Measurements from ENCODE around the gene JAZF1. TPM values are rescaled to one million over a fixed set of nuclear protein-coding genes. Genes with fewer than 3 reads are reported as not detected.

JAZF1 gene
- polyA plus RNA-seq, 1 donor: 11.4 TPM

GRCh38 chr7:28095231-28095630 is 85.4 kb downstream of the JAZF1 start:
- whole genome bisulfite sequencing (ENCODE audit: insufficient coverage, low lambda C conversion rate): no CpG with 5 or more reads among the region's 4 CpGs
- H3K9me3 ChIP-seq (ENCODE audit: control insufficient read depth, low read depth, low read length): no peaks in the 10 kb centered on the region
- no peak overlapping the region for H3K27ac ChIP-seq (ENCODE audit: low read length)
- no peaks in the 10 kb centered on the region for H3K27me3 ChIP-seq (ENCODE audit: control insufficient read depth, insufficient read depth, low read length)
- no peak overlapping the region for H3K4me3 ChIP-seq (ENCODE audit: low read length)
- no peaks in the 10 kb centered on the region for H3K4me1 ChIP-seq (ENCODE audit: control insufficient read depth, insufficient read depth, low read length)
- no peak for DNase-seq
- no peaks in the 10 kb centered on the region for H3K36me3 ChIP-seq (ENCODE audit: control insufficient read depth, insufficient read depth, low read length)

DNA sequence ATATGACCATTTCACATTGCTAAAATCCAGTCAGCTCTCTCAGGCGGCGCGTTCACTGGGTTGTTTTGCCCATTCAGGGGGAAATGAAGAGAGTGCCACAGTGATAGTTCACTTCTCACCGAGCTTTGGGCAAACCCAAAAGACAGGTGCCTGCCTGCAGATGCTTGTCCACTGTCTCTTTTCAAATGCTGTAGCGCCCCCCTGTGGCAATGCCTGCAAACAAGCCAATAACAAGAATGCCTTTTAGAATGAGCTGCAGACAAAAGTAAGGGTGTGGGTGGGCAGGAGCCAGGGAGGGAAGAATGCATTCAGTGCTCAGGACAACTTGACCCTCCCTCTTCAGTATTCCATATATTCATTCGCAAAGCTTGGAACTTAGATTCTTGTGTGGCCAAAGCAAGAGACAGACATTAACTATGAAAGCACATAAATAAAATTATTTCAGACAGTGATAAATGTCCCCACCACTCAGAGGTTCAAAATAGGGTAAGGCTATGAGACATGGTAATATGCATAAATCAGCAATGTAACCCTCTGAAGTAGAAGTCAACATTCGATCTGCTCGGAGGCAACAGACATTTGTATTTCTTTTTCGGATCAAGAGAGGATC is 86.9 kb downstream of the JAZF1 start:
- H3K27ac ChIP-seq (ENCODE audit: low read length): no peak overlapping the region

DNA sequence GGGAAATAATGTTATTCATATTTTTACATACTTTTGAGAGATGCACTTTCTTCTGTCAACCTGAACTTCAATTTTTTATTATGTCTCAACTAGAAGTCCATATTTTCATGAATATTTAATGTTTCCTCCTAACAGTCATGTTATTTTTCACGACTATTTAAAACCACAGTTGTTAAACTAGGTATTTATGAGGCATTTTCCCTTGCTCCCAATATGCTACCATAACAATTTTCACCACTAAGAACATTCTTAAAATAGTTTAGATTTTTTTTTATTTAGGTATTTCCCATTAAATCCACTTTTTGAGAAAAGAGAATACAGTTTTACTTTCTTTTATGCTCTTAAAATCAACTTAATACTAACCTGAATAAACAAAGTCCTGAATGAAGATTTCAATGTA is 89.4 kb downstream of the JAZF1 start:
- no peak for DNase-seq
- Histone ChIP-seq H3K36me3 (ENCODE audit: control insufficient read depth, insufficient read depth, low read length) (no peaks in the 10 kb centered on the region), H3K9me3 (ENCODE audit: control insufficient read depth, low read depth, low read length) (no peaks in the 10 kb centered on the region), H3K4me3 (ENCODE audit: low read length) (no peak overlapping the region), H3K27ac (ENCODE audit: low read length) (no peak overlapping the region), H3K4me1 (ENCODE audit: control insufficient read depth, insufficient read depth, low read length) (no peaks in the 10 kb centered on the region), H3K27me3 (ENCODE audit: control insufficient read depth, insufficient read depth, low read length) (no peaks in the 10 kb centered on the region)
- no CpG with 5 or more reads among the region's 1 CpG for WGBS (ENCODE audit: insufficient coverage, low lambda C conversion rate)

More for the DNA sequence above, 86.9 kb downstream of the JAZF1 start:
- peak in 1 of 2 donors; percentile 32 for DNase-seq
- no CpG with 5 or more reads among the region's 9 CpGs for WGBS (ENCODE audit: insufficient coverage, low lambda C conversion rate)
- Histone ChIP-seq H3K36me3 (ENCODE audit: control insufficient read depth, insufficient read depth, low read length) (no peaks in the 10 kb centered on the region), H3K4me1 (ENCODE audit: control insufficient read depth, insufficient read depth, low read length) (no peaks in the 10 kb centered on the region), H3K27me3 (ENCODE audit: control insufficient read depth, insufficient read depth, low read length) (no peaks in the 10 kb centered on the region), H3K4me3 (ENCODE audit: low read length) (no peak overlapping the region), H3K9me3 (ENCODE audit: control insufficient read depth, low read depth, low read length) (no peaks in the 10 kb centered on the region)

DNA sequence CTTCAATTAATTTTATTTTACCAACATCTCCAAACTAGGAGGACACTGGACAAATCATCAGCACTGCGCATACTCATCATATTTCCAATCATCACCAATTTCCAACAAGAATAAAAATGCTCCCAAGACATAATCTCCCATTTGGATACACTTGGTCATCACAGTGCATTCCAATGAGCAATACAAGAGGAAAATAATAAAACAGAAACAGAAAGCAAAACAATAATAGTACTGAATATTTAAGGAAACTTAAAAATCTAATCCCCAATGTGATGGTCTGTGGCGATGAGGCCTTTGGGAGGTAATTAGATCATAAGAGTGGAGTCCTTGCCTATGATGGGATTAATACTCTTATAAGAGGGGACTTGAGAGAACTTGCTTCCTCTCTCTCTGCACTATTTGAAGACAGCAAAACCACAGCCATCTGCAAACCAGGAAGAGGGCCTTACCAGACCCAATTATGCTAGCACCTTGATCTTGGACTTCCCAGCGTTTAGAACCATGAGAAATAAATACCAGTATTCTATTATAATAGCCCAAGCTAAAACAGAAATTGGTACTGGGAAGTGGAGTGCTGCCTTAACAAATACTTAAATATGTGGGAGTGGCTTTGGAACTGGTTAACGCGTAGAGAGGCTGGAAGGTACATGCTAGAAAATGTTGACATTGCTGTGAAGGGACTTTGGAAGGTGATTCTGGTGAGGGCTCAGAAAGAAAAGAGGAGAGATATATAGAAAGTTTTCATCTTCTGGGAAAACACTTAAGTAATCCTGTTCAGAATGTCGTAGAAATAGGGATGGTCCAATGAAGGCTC is 91.5 kb downstream of the JAZF1 start:
- Histone ChIP-seq H3K36me3 (ENCODE audit: control insufficient read depth, insufficient read depth, low read length) (no peaks in the 10 kb centered on the region), H3K27me3 (ENCODE audit: control insufficient read depth, insufficient read depth, low read length) (no peaks in the 10 kb centered on the region), H3K27ac (ENCODE audit: low read length) (no peak overlapping the region), H3K4me3 (ENCODE audit: low read length) (no peak overlapping the region), H3K4me1 (ENCODE audit: control insufficient read depth, insufficient read depth, low read length) (no peaks in the 10 kb centered on the region), H3K9me3 (ENCODE audit: control insufficient read depth, low read depth, low read length) (no peaks in the 10 kb centered on the region)
- DNase-seq: no peak
- WGBS (ENCODE audit: insufficient coverage, low lambda C conversion rate): 88% methylated on average over 4 of the region's 6 CpGs

- no peak for DNase-seq
- no CpG with 5 or more reads among the region's 4 CpGs for WGBS (ENCODE audit: insufficient coverage, low lambda C conversion rate)
- no peak overlapping the region for H3K4me3 ChIP-seq (ENCODE audit: low read length)
- no peaks in the 10 kb centered on the region for H3K9me3 ChIP-seq (ENCODE audit: control insufficient read depth, low read depth, low read length)
- no peaks in the 10 kb centered on the region for H3K27me3 ChIP-seq (ENCODE audit: control insufficient read depth, insufficient read depth, low read length)
- no peaks in the 10 kb centered on the region for H3K4me1 ChIP-seq (ENCODE audit: control insufficient read depth, insufficient read depth, low read length)
- H3K36me3 ChIP-seq (ENCODE audit: control insufficient read depth, insufficient read depth, low read length): no peaks in the 10 kb centered on the region
- no peak overlapping the region for H3K27ac ChIP-seq (ENCODE audit: low read length)
These were observed 92.6 kb downstream of the JAZF1 start for GRCh38 chr7:28088032-28088431.

DNA sequence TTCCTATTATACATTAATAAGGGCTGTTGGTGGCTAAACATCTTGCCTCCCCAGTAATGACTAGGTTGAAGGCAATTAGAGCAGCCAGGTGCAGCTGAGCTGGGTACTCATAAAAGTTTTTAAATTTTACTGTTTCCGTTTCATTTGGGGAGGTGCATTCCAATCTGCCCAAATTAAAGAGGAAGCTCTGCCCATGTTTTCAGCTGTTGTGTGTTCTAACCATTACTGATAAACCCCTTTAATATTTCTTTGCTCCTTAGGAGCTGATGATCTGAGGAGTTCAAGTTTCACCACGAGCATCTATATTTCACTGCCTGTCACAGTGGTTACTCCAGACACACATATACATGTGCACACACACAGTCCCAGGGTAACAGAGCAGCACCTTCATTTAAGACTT is 94.4 kb downstream of the JAZF1 start:
- WGBS (ENCODE audit: insufficient coverage, low lambda C conversion rate): no CpG with 5 or more reads among the region's 2 CpGs
- Histone ChIP-seq H3K27ac (ENCODE audit: low read length) (no peak overlapping the region), H3K4me3 (ENCODE audit: low read length) (no peak overlapping the region), H3K4me1 (ENCODE audit: control insufficient read depth, insufficient read depth, low read length) (no peaks in the 10 kb centered on the region), H3K9me3 (ENCODE audit: control insufficient read depth, low read depth, low read length) (no peaks in the 10 kb centered on the region), H3K27me3 (ENCODE audit: control insufficient read depth, insufficient read depth, low read length) (no peaks in the 10 kb centered on the region), H3K36me3 (ENCODE audit: control insufficient read depth, insufficient read depth, low read length) (no peaks in the 10 kb centered on the region)
- DNase-seq: no peak

DNA sequence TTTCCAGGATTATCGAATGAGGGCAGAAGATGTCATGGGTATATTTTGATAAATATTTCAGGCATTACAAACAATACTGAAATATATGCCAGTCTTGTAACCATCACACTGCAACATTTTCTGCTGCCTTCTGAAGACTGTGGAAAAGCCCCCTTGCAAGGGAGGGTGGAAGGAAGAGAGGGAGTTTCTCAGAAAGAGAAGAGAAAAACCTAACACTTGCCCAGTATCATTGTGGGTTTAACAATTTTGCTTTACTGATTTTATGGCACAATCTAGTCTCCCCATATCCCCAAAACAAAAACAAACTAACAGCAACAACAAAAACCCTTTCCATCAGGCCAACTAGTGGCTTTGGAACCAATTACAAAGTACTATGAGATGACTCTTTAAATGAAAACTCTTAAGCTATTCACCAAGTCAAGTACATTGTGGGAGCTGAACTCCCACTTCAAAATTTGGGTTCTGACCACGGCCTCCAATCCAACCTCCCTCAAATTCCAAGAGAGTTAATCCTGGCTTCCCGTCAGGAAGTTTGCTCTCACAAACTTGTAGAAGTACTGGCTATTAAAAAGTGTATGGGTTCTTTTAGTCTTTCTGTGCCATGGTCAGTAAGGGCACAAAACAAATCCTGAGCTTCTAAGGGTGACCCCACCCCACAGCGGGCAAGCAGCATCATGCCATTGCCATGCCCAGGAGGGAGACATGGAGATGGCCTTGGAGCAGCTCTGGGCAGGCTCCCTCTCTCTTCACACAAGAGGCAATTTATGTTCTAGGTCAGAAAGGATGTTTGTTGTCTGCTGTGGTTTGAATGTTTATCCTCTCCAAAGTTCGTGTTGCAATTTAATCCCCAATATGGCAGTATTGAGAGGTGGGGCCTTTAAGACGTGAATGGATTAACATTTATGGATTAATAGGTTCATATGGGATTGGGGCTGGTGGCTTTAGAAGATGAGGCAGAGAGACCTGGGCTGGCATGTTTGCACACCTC is 96.3 kb downstream of the JAZF1 start:
- no peaks in the 10 kb centered on the region for H3K4me1 ChIP-seq (ENCODE audit: control insufficient read depth, insufficient read depth, low read length)
- no peaks in the 10 kb centered on the region for H3K36me3 ChIP-seq (ENCODE audit: control insufficient read depth, insufficient read depth, low read length)
- H3K27me3 ChIP-seq (ENCODE audit: control insufficient read depth, insufficient read depth, low read length): no peaks in the 10 kb centered on the region
- no peak overlapping the region for H3K4me3 ChIP-seq (ENCODE audit: low read length)
- H3K27ac ChIP-seq (ENCODE audit: low read length): no peak overlapping the region
- no peak for DNase-seq
- WGBS (ENCODE audit: insufficient coverage, low lambda C conversion rate): 100% methylated on average over 1 of the region's 6 CpGs
- no peaks in the 10 kb centered on the region for H3K9me3 ChIP-seq (ENCODE audit: control insufficient read depth, low read depth, low read length)

DNA sequence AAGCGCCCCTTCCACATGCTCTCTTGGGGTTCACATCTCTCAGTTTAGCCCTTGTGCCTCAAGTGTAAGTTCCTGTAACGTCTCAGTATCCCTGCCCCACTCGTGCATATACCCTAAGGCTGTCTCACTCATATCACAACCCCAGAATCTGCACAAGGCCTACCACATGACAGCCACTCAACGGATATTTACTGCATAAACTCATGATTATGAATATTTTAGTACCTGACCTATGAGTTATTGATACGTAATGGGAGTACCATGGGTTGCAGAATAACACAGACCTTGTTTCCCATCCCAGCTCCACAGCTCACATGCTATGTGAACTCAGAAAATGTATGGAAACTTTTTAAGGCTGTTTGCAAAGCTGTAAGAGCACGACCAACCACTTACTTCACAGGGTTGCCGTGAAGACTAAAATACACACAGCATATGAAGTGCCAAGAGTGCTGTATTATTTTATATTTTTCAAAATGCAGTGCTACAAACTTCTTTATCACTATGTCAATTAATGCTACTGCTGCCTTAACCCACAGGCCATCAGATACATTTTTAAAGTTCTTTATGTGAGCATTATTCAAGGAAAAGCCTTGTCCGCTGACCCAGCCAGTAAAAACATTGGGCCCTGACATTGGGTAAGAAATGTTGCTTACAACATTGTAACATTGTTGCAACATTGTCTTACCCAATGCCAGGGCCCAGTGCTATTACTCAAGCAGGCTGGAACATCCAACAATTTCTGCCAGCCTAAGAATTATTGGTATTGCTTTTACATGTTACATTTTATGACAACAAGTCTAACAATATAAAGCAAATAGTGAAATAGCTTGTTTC is 97.2 kb downstream of the JAZF1 start:
- Histone ChIP-seq H3K9me3 (ENCODE audit: control insufficient read depth, low read depth, low read length) (no peaks in the 10 kb centered on the region), H3K27ac (ENCODE audit: low read length) (no peak overlapping the region), H3K4me3 (ENCODE audit: low read length) (no peak overlapping the region), H3K27me3 (ENCODE audit: control insufficient read depth, insufficient read depth, low read length) (no peaks in the 10 kb centered on the region), H3K4me1 (ENCODE audit: control insufficient read depth, insufficient read depth, low read length) (no peaks in the 10 kb centered on the region), H3K36me3 (ENCODE audit: control insufficient read depth, insufficient read depth, low read length) (no peaks in the 10 kb centered on the region)
- DNase-seq: no peak
- WGBS (ENCODE audit: insufficient coverage, low lambda C conversion rate): 95% methylated on average over 3 of the region's 8 CpGs

GRCh38 chr7:28082071-28082470 is 98.5 kb downstream of the JAZF1 start:
- no peaks in the 10 kb centered on the region for H3K27me3 ChIP-seq (ENCODE audit: control insufficient read depth, insufficient read depth, low read length)

More at GRCh38 chr7:28082071-28082470, 98.5 kb downstream of the JAZF1 start:
- WGBS (ENCODE audit: insufficient coverage, low lambda C conversion rate): 94% methylated on average over 3 of the region's 5 CpGs
- Histone ChIP-seq H3K4me1 (ENCODE audit: control insufficient read depth, insufficient read depth, low read length) (no peaks in the 10 kb centered on the region), H3K27ac (ENCODE audit: low read length) (no peak overlapping the region), H3K9me3 (ENCODE audit: control insufficient read depth, low read depth, low read length) (no peaks in the 10 kb centered on the region), H3K4me3 (ENCODE audit: low read length) (no peak overlapping the region), H3K36me3 (ENCODE audit: control insufficient read depth, insufficient read depth, low read length) (no peaks in the 10 kb centered on the region)
- no peak for DNase-seq

Measured in large intestine (tissue), 3 donors.